ENCODE measurements around the gene EMD. TPM values are rescaled to one million over a fixed set of nuclear protein-coding genes. Genes with fewer than 3 reads are reported as not detected.

EMD gene
- total and polyA plus RNA-seq, 2 of the 13 experiments (the other 11 are each of a cell fraction or from before 2014, with no cell fraction given): 14.5 to 14.9 TPM

GRCh38 chrX:154397888-154398667, 19.0 kb downstream of the EMD start, which contains the start of gene RPL10 (continued):
- 0 out of 2 replicates have a peak, but pooled peaks have one; percentile 9 for TF ChIP-seq ZNF160 (CRISPR knock-in tag; IDR thresholded peaks at IDR 0.05)
- TF ChIP-seq ZFP36L2 (CRISPR knock-in tag; IDR thresholded peaks at IDR 0.05): no peak
- TF ChIP-seq ZNF550 (CRISPR knock-in tag; IDR thresholded peaks at IDR 0.05; ENCODE audit: borderline replicate concordance): no peak
- peak; percentile 61; the same call in 1 of the 2 replicates for TF ChIP-seq BATF2 (CRISPR knock-in tag; IDR thresholded peaks at IDR 0.05)
- TF ChIP-seq REL (CRISPR knock-in tag; conservative IDR thresholded peaks at IDR 0.05): no peak
- TF ChIP-seq BRF2 (CRISPR knock-in tag; IDR thresholded peaks at IDR 0.05): no peak
- no peak for TF ChIP-seq SMAD9 (CRISPR knock-in tag; IDR thresholded peaks at IDR 0.05)
- TF ChIP-seq ZNF629 (CRISPR knock-in tag; conservative IDR thresholded peaks at IDR 0.05): no peak
- TF ChIP-seq RAD51 (IDR thresholded peaks at IDR 0.05; ENCODE audit: borderline replicate concordance): no peak
- TF ChIP-seq SIX1 (CRISPR knock-in tag; IDR thresholded peaks at IDR 0.05; ENCODE audit: borderline replicate concordance): no peak
- no peak; the same call in 1 of the 2 replicates for TF ChIP-seq MIER3 (CRISPR knock-in tag; IDR thresholded peaks at IDR 0.05; ENCODE audit: borderline replicate concordance)
- 0 out of 2 replicates have a peak, but pooled peaks have one; percentile 57 for TF ChIP-seq SNAPC5 (CRISPR knock-in tag; IDR thresholded peaks at IDR 0.05; ENCODE audit: borderline replicate concordance)
- TF ChIP-seq ZNF639 (CRISPR knock-in tag; conservative IDR thresholded peaks at IDR 0.05): no peak
- no peak for TF ChIP-seq LRRFIP1 (CRISPR knock-in tag; conservative IDR thresholded peaks at IDR 0.05)
- peak; percentile 89 for TF ChIP-seq SRF (IDR thresholded peaks at IDR 0.05; ENCODE audit: low read depth, low read length)
- no peak for TF ChIP-seq ATF7-NPFF (CRISPR knock-in tag; IDR thresholded peaks at IDR 0.05; ENCODE audit: low read depth)
- TF ChIP-seq HNF1A (IDR thresholded peaks at IDR 0.05; ENCODE audit: low read depth): no peak
- TF ChIP-seq HNF1A (CRISPR knock-in tag; IDR thresholded peaks at IDR 0.05; ENCODE audit: borderline replicate concordance): no peak; the same call in 1 of the 2 replicates
- no peak for TF ChIP-seq SKI (IDR thresholded peaks at IDR 0.05; ENCODE audit: partially characterized antibody)
